ENCODE data around the gene MED26.

The MED26 gene

GRCh38 chr19:16540948-16541347, 87.1 kb downstream of the MED26 start:
- DNase-seq (ENCODE audit: low spot score) = no peak

GRCh38 chr19:16537111-16537510, 90.9 kb downstream of the MED26 start:
- no peak for DNase-seq (ENCODE audit: low spot score)

- DNase-seq (ENCODE audit: low spot score) = no peak
These were observed 91.9 kb downstream of the MED26 start for GRCh38 chr19:16536130-16536529.

GRCh38 chr19:16535381-16535780, 92.6 kb downstream of the MED26 start:
- DNase-seq (ENCODE audit: low spot score) = no peak

GRCh38 chr19:16532440-16533234, 95.4 kb downstream of the MED26 start:
- no peak for DNase-seq (ENCODE audit: low spot score)

- no peak for DNase-seq (ENCODE audit: low spot score)
These were observed 96.7 kb downstream of the MED26 start for GRCh38 chr19:16531380-16531669.

- no peak for DNase-seq (ENCODE audit: low spot score)
These were observed 97.2 kb downstream of the MED26 start for GRCh38 chr19:16530540-16531379.

GRCh38 chr19:16529466-16530144, 98.4 kb downstream of the MED26 start:
- no peak for DNase-seq (ENCODE audit: low spot score)

- DNase-seq (ENCODE audit: low spot score) = peak; percentile 26
These were observed 100.0 kb downstream of the MED26 start for GRCh38 chr19:16527971-16528521.

GRCh38 chr19:16527334-16527935, 100.6 kb downstream of the MED26 start:
- DNase-seq (ENCODE audit: low spot score) = no peak

GRCh38 chr19:16525751-16526481, 102.1 kb downstream of the MED26 start:
- DNase-seq (ENCODE audit: low spot score) = no peak

GRCh38 chr19:16524991-16525734, 102.8 kb downstream of the MED26 start:
- no peak for DNase-seq (ENCODE audit: low spot score)

Data from germinal center (tissue), 1 donor.